ENCODE data around the gene SPDYE2. TPM values are rescaled to one million over a fixed set of nuclear protein-coding genes. Genes with fewer than 3 reads are reported as not detected.
A peak's percentile ranks its signal among the peaks of the same experiment; 100 is the strongest.
"Not testable (repeated sequence)": the region's sequence is repeated elsewhere in the genome, so short reads cannot be mapped to it uniquely, and the experiment has no call there.

Gene SPDYE2
- total and polyA plus RNA-seq, 2 donors (not counting 1 experiment from before 2014, with no cell fraction given) = 0.07 to 0.47 TPM

GRCh38 chr7:102577315-102578240 lies 26.6 kb downstream of the SPDYE2 start:
- H3K79me2 ChIP-seq (ENCODE audit: control insufficient read depth, insufficient read depth, low read length); H3K9me3 ChIP-seq (ENCODE audit: control extremely low read depth in 1 of 3, control insufficient read depth in 2 of 3, insufficient read depth in 1 of 3, low read length in 2 of 3); H3K9me3 Mint-ChIP-seq (ENCODE audit: insufficient read depth); H3K4me3 ChIP-seq (ENCODE audit: control extremely low read depth in 1 of 5, extremely low read depth in 1 of 5, insufficient read depth in 1 of 5, low read depth in 2 of 5, low read length in 4 of 5); intact Hi-C loops (cut with micrococcal nuclease); H2AFZ ChIP-seq (ENCODE audit: insufficient read depth, low read depth, low read length, poor library complexity, severe bottlenecking); H3K9ac ChIP-seq (ENCODE audit: low read length); H3K27me3 Mint-ChIP-seq; H3K27me3 ChIP-seq (replicated peaks in 1 of 4; ENCODE audit: control extremely low read depth in 1 of 4, control insufficient read depth in 3 of 4, insufficient read depth in 4 of 4, low read length in 3 of 4); H3K4me3 Mint-ChIP-seq; CTCF ChIA-PET; ATAC-seq (ENCODE audit: low read depth); H3K4me1 ChIP-seq (ENCODE audit: control insufficient read depth in 2 of 2, insufficient read depth in 2 of 2, low read length in 2 of 2); H3K4me2 ChIP-seq (replicated peaks; ENCODE audit: low read depth, low read length, poor library complexity, severe bottlenecking); H3K4me1 Mint-ChIP-seq; H3K36me3 ChIP-seq (replicated peaks in 1 of 2; ENCODE audit: control extremely low read depth in 1 of 2, control insufficient read depth in 1 of 2, extremely low read depth in 1 of 2, insufficient read depth in 2 of 2, low read length in 1 of 2); H3K27ac ChIP-seq (ENCODE audit: low read length in 2 of 2); H3K27ac Mint-ChIP-seq; H4K20me1 ChIP-seq (ENCODE audit: control insufficient read depth, insufficient read depth, low read length, poor library complexity, severe bottlenecking): not testable (repeated sequence)
- WGBS (ENCODE audit: insufficient coverage) = 100% methylated on average over 2 of the region's 7 CpGs
- POLR2A ChIA-PET = interaction anchor here (0.6 kb wide), 1 partner anchor 472 kb away, joined by 3 read pairs; no protein-coding TSS in a partner anchor
- peak; percentile 0 for DNase-seq

GRCh38 chr7:102578486-102578885 lies 27.5 kb downstream of the SPDYE2 start:
- H3K9me3 ChIP-seq (ENCODE audit: control extremely low read depth in 1 of 3, control insufficient read depth in 2 of 3, insufficient read depth in 1 of 3, low read length in 2 of 3); H4K20me1 ChIP-seq (ENCODE audit: control insufficient read depth, insufficient read depth, low read length, poor library complexity, severe bottlenecking); CTCF ChIA-PET; H3K4me3 Mint-ChIP-seq; H3K4me3 ChIP-seq (ENCODE audit: control extremely low read depth in 1 of 5, extremely low read depth in 1 of 5, insufficient read depth in 1 of 5, low read depth in 2 of 5, low read length in 4 of 5); H3K27ac ChIP-seq (ENCODE audit: low read length in 2 of 2); H3K79me2 ChIP-seq (ENCODE audit: control insufficient read depth, insufficient read depth, low read length); intact Hi-C loops (cut with micrococcal nuclease); H3K9ac ChIP-seq (ENCODE audit: low read length); H3K36me3 ChIP-seq (replicated peaks in 1 of 2; ENCODE audit: control extremely low read depth in 1 of 2, control insufficient read depth in 1 of 2, extremely low read depth in 1 of 2, insufficient read depth in 2 of 2, low read length in 1 of 2); H3K27me3 ChIP-seq (replicated peaks in 1 of 4; ENCODE audit: control extremely low read depth in 1 of 4, control insufficient read depth in 3 of 4, insufficient read depth in 4 of 4, low read length in 3 of 4); DNase-seq; POLR2A ChIA-PET; H3K4me2 ChIP-seq (replicated peaks; ENCODE audit: low read depth, low read length, poor library complexity, severe bottlenecking); H3K27me3 Mint-ChIP-seq; H3K4me1 Mint-ChIP-seq; ATAC-seq (ENCODE audit: low read depth); H3K9me3 Mint-ChIP-seq (ENCODE audit: insufficient read depth); H2AFZ ChIP-seq (ENCODE audit: insufficient read depth, low read depth, low read length, poor library complexity, severe bottlenecking); H3K27ac Mint-ChIP-seq; H3K4me1 ChIP-seq (ENCODE audit: control insufficient read depth in 2 of 2, insufficient read depth in 2 of 2, low read length in 2 of 2): not testable (repeated sequence)
- WGBS (ENCODE audit: insufficient coverage) = no CpG with 5 or more reads among the region's 5 CpGs

- H3K4me2 ChIP-seq (replicated peaks; ENCODE audit: low read depth, low read length, poor library complexity, severe bottlenecking); H3K27ac Mint-ChIP-seq; DNase-seq; H4K20me1 ChIP-seq (ENCODE audit: control insufficient read depth, insufficient read depth, low read length, poor library complexity, severe bottlenecking); H3K9ac ChIP-seq (ENCODE audit: low read length); H3K4me3 ChIP-seq (ENCODE audit: control extremely low read depth in 1 of 5, extremely low read depth in 1 of 5, insufficient read depth in 1 of 5, low read depth in 2 of 5, low read length in 4 of 5); H2AFZ ChIP-seq (ENCODE audit: insufficient read depth, low read depth, low read length, poor library complexity, severe bottlenecking); H3K36me3 ChIP-seq (replicated peaks in 1 of 2; ENCODE audit: control extremely low read depth in 1 of 2, control insufficient read depth in 1 of 2, extremely low read depth in 1 of 2, insufficient read depth in 2 of 2, low read length in 1 of 2); ATAC-seq (ENCODE audit: low read depth); H3K27me3 ChIP-seq (replicated peaks in 1 of 4; ENCODE audit: control extremely low read depth in 1 of 4, control insufficient read depth in 3 of 4, insufficient read depth in 4 of 4, low read length in 3 of 4); H3K4me1 Mint-ChIP-seq; H3K9me3 Mint-ChIP-seq (ENCODE audit: insufficient read depth); H3K9me3 ChIP-seq (ENCODE audit: control extremely low read depth in 1 of 3, control insufficient read depth in 2 of 3, insufficient read depth in 1 of 3, low read length in 2 of 3); H3K79me2 ChIP-seq (ENCODE audit: control insufficient read depth, insufficient read depth, low read length); H3K27ac ChIP-seq (ENCODE audit: low read length in 2 of 2); POLR2A ChIA-PET; H3K4me3 Mint-ChIP-seq; H3K27me3 Mint-ChIP-seq; H3K4me1 ChIP-seq (ENCODE audit: control insufficient read depth in 2 of 2, insufficient read depth in 2 of 2, low read length in 2 of 2); CTCF ChIA-PET; intact Hi-C loops (cut with micrococcal nuclease): not testable (repeated sequence)
- no CpG with 5 or more reads among the region's 5 CpGs for WGBS (ENCODE audit: insufficient coverage)
Observed at GRCh38 chr7:102581722-102582121, 30.7 kb downstream of the SPDYE2 start.

- H3K27ac ChIP-seq (ENCODE audit: low read length in 2 of 2); H4K20me1 ChIP-seq (ENCODE audit: control insufficient read depth, insufficient read depth, low read length, poor library complexity, severe bottlenecking); H3K4me3 Mint-ChIP-seq; DNase-seq; H3K79me2 ChIP-seq (ENCODE audit: control insufficient read depth, insufficient read depth, low read length); H3K9me3 ChIP-seq (ENCODE audit: control extremely low read depth in 1 of 3, control insufficient read depth in 2 of 3, insufficient read depth in 1 of 3, low read length in 2 of 3); H3K4me2 ChIP-seq (replicated peaks; ENCODE audit: low read depth, low read length, poor library complexity, severe bottlenecking); H3K4me3 ChIP-seq (ENCODE audit: control extremely low read depth in 1 of 5, extremely low read depth in 1 of 5, insufficient read depth in 1 of 5, low read depth in 2 of 5, low read length in 4 of 5); ATAC-seq (ENCODE audit: low read depth); H3K4me1 Mint-ChIP-seq; H3K27me3 Mint-ChIP-seq; H2AFZ ChIP-seq (ENCODE audit: insufficient read depth, low read depth, low read length, poor library complexity, severe bottlenecking); H3K36me3 ChIP-seq (replicated peaks in 1 of 2; ENCODE audit: control extremely low read depth in 1 of 2, control insufficient read depth in 1 of 2, extremely low read depth in 1 of 2, insufficient read depth in 2 of 2, low read length in 1 of 2); H3K9ac ChIP-seq (ENCODE audit: low read length); H3K27ac Mint-ChIP-seq; CTCF ChIA-PET; H3K27me3 ChIP-seq (replicated peaks in 1 of 4; ENCODE audit: control extremely low read depth in 1 of 4, control insufficient read depth in 3 of 4, insufficient read depth in 4 of 4, low read length in 3 of 4); H3K9me3 Mint-ChIP-seq (ENCODE audit: insufficient read depth); POLR2A ChIA-PET; H3K4me1 ChIP-seq (ENCODE audit: control insufficient read depth in 2 of 2, insufficient read depth in 2 of 2, low read length in 2 of 2); intact Hi-C loops (cut with micrococcal nuclease): not testable (repeated sequence)
- no CpG with 5 or more reads among the region's 5 CpGs for WGBS (ENCODE audit: insufficient coverage)
Observed at GRCh38 chr7:102583495-102583894, 32.5 kb downstream of the SPDYE2 start.
